Mammary epithelial cell (primary cell): Measurements from ENCODE around the gene FARP1.

Source experiments
- CTCF ChIP-seq, 2 donors: IDR thresholded peaks in 1 of 2; conservative IDR thresholded peaks in 1 of 2; 2 replicates each; pipeline ENCODE4 v1.5.1; 2011 to 2012; ENCODE audit warnings: inconsistent platforms in 2 of 2, low read length in 2 of 2, mild to moderate bottlenecking in 2 of 2, control low read depth in 1 of 2, low read depth in 1 of 2; ENCODE audit not compliant: insufficient read depth in 1 of 2; ENCODE audit errors: extremely low read depth in 1 of 2
- EZH2 ChIP-seq: IDR thresholded peaks from 2 replicates; pipeline ENCODE4 v1.6.1; 2012; ENCODE audit warnings: low read length, inconsistent platforms, borderline replicate concordance

DNA sequence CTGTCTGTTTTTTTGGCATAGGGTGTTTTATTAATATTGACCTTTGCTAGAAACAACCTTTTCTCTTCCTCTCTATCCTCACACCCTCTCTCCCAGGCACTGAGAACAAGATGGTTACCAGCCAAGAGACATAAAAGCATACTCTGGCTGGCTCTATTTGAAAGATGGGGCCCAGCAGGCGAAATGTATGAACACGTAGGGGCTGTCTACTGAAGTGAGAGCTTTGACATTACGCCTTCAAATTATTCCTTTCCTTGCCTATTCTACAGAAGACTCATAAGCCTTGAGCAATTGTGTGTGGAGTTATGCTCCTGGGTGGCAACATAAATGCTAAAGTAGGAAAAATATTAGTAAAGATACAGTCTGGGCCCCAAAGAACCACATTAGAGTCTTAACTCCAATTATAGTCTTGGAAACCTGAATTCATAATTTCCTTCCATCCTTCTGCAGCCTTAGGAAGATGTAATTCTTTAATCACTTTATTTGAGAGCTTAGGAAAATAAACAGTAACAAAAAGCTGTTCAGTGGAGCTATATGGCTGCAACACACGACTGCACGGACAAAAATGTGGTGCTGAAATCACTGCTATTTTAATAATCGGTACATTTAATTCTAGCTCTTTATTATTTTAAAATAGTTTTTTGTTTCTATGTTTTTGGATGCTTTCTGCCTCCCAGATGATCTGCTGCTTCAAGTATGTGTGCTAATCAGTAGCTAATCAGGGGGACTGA lies 156.5 kb downstream of the FARP1 start:
- TF ChIP-seq CTCF (conservative IDR thresholded peaks at IDR 0.05 in 1 of 2, IDR thresholded peaks at IDR 0.05 in 1 of 2; ENCODE audit: extremely low read depth in 1 of 2, insufficient read depth in 1 of 2, low read depth in 1 of 2, low read length in 2 of 2) (no peak), EZH2 (no peak)
